A673 (cell line): ENCODE data around the gene MEGF8. TPM values are rescaled to one million over a fixed set of nuclear protein-coding genes. Genes with fewer than 3 reads are reported as not detected.

Experiments used
- BruUV-seq: library from RNA; stranded (reverse); fragments of 400-500 nt; replicated peaks from 2 replicates; lab custom pipeline; 2021; lab: Mats Ljungman, UMichigan
- CTCF ChIA-PET: fragments of 300-600 bp; sonication (Branson Sonifier 250); formaldehyde crosslinking; loops from one replicate; lab custom pipeline; 2022; ENCODE audit warnings: antibody characterized with exemption; lab: Charles Lee
- POLR2A ChIA-PET: fragments of 300-600 bp; sonication (Branson Sonifier 250); formaldehyde crosslinking; loops from one replicate; lab custom pipeline; 2022; ENCODE audit warnings: antibody characterized with exemption; ENCODE audit not compliant: low non-redundant PET; lab: Charles Lee
- DNase-seq: peaks from one replicate; pipeline ENCODE4 v3.0.0-alpha.2; 2015; ENCODE audit warnings: low spot score
- H3K27ac ChIP-seq: fragments of 200-600 bp; sonication (generic); 2 replicates; pipeline ENCODE4 v1.5.1; 2016; ENCODE audit warnings: mixed run types, low read depth, mild to moderate bottlenecking, mixed read lengths, antibody characterized with exemption, low read length; ENCODE audit not compliant: poor library complexity, severe bottlenecking
- H3K27me3 ChIP-seq: fragments of 200-600 bp; sonication (generic); replicated peaks from 2 replicates; pipeline ENCODE4 v1.6.1; 2017; ENCODE audit warnings: mixed run types, low read depth, mild to moderate bottlenecking, mixed read lengths, antibody characterized with exemption, low read length; ENCODE audit not compliant: insufficient read depth, poor library complexity
- H3K36me3 ChIP-seq: fragments of 200-600 bp; sonication (generic); 2 replicates; pipeline ENCODE4 v1.6.1; 2016; ENCODE audit warnings: mixed run types, mild to moderate bottlenecking, mixed read lengths, antibody characterized with exemption, low read length; ENCODE audit not compliant: insufficient read depth, poor library complexity, severe bottlenecking
- H3K4me1 ChIP-seq: fragments of 200-600 bp; sonication (generic); 2 replicates; pipeline ENCODE4 v1.6.1; 2017; ENCODE audit warnings: mixed run types, mild to moderate bottlenecking, mixed read lengths, antibody characterized with exemption, low read length; ENCODE audit not compliant: insufficient read depth, poor library complexity, severe bottlenecking
- H3K4me3 ChIP-seq: fragments of 200-600 bp; sonication (generic); 2 replicates; pipeline ENCODE4 v1.5.1; 2016; ENCODE audit warnings: low read depth, mixed run types, mild to moderate bottlenecking, mixed read lengths, low read length; ENCODE audit not compliant: poor library complexity, severe bottlenecking
- H3K9me3 ChIP-seq: fragments of 200-600 bp; sonication (generic); 2 replicates; pipeline ENCODE4 v1.6.1; 2016; ENCODE audit warnings: mixed run types, low read depth, mild to moderate bottlenecking, mixed read lengths, antibody characterized with exemption, low read length; ENCODE audit not compliant: poor library complexity, severe bottlenecking
- CTCF ChIP-seq: fragments of 300-800, 200-600 bp; sonication (generic); conservative IDR thresholded peaks from 2 replicates; pipeline ENCODE4 v1.5.1; 2017; ENCODE audit warnings: low read depth, mild to moderate bottlenecking, antibody characterized with exemption, low read length, moderate library complexity, mixed read lengths
- EZH2 ChIP-seq: fragments of 200-600 bp; sonication (generic); IDR thresholded peaks from 2 replicates; pipeline ENCODE4 v1.6.1; 2017; ENCODE audit warnings: borderline replicate concordance, low read depth, mild to moderate bottlenecking, mixed read lengths, antibody characterized with exemption, low read length; ENCODE audit not compliant: poor library complexity, severe bottlenecking
- intact Hi-C: fragments of 100-400 bp; cut with micrococcal nuclease; formaldehyde crosslinking; loops from one replicate; pipeline ENCODE4 v1.10.0; 2022; ENCODE audit not compliant: unreplicated experiment
- total RNA-seq: library from RNA; stranded (reverse); gene quantifications from 2 replicates; pipeline ENCODE4 v1.2.3, GENCODE V29; 2021

MEGF8 gene
- total RNA-seq, 1 experiment from 2014 or later: 28.5 TPM

- ChIA-PET POLR2A (no interaction called here), CTCF (no interaction called here)
- TF ChIP-seq CTCF (no peak), EZH2 (no peak)
- H3K9me3 ChIP-seq: no peaks in the 10 kb centered on the region
- H3K27me3 ChIP-seq: no peaks in the 10 kb centered on the region
- H3K4me1 ChIP-seq: peaks cover 18% of the 10 kb centered on the region
- H3K4me3 ChIP-seq: no peak overlapping the region
- H3K27ac ChIP-seq: no peak overlapping the region
- intact Hi-C loops: no loop called here
- DNase-seq: no peak
- no TSS peak for BruUV-seq
- H3K36me3 ChIP-seq: peaks cover 73% of the 10 kb centered on the region
Observed at GRCh38 chr19:42288881-42289555, 36.4 kb upstream of the MEGF8 start.

- no peak for DNase-seq
- Histone ChIP-seq H3K9me3 (no peaks in the 10 kb centered on the region), H3K36me3 (peaks cover 79% of the 10 kb centered on the region), H3K4me3 (no peak overlapping the region), H3K27me3 (no peaks in the 10 kb centered on the region), H3K27ac (no peak overlapping the region), H3K4me1 (peaks cover 18% of the 10 kb centered on the region)
- BruUV-seq: no TSS peak
- ChIA-PET POLR2A (no interaction called here), CTCF (no interaction called here)
- no peak for TF ChIP-seq EZH2
- no peak for TF ChIP-seq CTCF
- intact Hi-C loops: no loop called here
Observed at GRCh38 chr19:42289556-42290041, 35.8 kb upstream of the MEGF8 start.

DNA sequence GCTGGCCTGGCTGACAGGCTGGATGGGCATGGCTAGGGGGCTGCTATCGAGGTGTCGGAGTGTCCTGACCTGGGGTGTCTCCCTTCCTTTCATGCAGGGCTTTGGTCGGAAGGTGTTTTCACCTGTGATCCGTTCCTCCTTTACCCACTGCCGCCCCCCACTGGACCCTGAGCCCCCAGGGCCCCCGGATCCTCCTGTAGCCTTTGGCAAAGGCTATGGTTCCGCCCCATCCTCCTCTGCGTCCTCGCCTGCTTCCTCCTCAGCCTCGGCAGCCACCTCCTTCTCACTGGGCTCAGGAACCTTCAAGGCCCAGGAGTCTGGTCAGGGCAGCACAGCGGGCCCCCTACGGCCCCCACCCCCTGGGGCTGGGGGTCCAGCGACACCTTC lies 35.3 kb upstream of the MEGF8 start:
- peaks cover 13% of the 10 kb centered on the region for H3K4me1 ChIP-seq
- H3K36me3 ChIP-seq: peaks cover 85% of the 10 kb centered on the region
- H3K4me3 ChIP-seq: no peak overlapping the region
- CTCF ChIA-PET: no interaction called here
- no peak for DNase-seq
- POLR2A ChIA-PET: no interaction called here
- no peaks in the 10 kb centered on the region for H3K9me3 ChIP-seq
- H3K27ac ChIP-seq: no peak overlapping the region
- no TSS peak for BruUV-seq
- intact Hi-C loops: no loop called here
- no peak for TF ChIP-seq CTCF
- TF ChIP-seq EZH2: no peak
- no peaks in the 10 kb centered on the region for H3K27me3 ChIP-seq
